Thymus (tissue), 11 donors: ENCODE measurements around the gene COPS9. TPM values are rescaled to one million over a fixed set of nuclear protein-coding genes. Genes with fewer than 3 reads are reported as not detected.

Source experiments
- DNase-seq, 9 donors: peaks; one replicate each; pipeline ENCODE4 v3.0.0-alpha.2; 2013; ENCODE audit warnings: low spot score in 9 of 9, low read depth in 6 of 9, missing footprints in 1 of 9
- H3K27ac ChIP-seq, 2 donors: one replicate each; pipeline ENCODE4 v1.5.1; 2013; ENCODE audit warnings: control low read depth in 1 of 2, low read depth in 1 of 2, low read length in 1 of 2, mild to moderate bottlenecking in 1 of 2, moderate library complexity in 1 of 2
- H3K27me3 ChIP-seq, 2 donors: one replicate each; pipeline ENCODE4 v1.5.1; 2013; ENCODE audit warnings: low read length in 1 of 2; ENCODE audit not compliant: control insufficient read depth in 2 of 2, insufficient read depth in 1 of 2
- H3K36me3 ChIP-seq, 2 donors: one replicate each; pipeline ENCODE4 v1.5.1; 2013; ENCODE audit warnings: low read length in 1 of 2, mild to moderate bottlenecking in 1 of 2, moderate library complexity in 1 of 2; ENCODE audit not compliant: control insufficient read depth in 2 of 2, insufficient read depth in 2 of 2
- H3K4me1 ChIP-seq, 2 donors: one replicate each; pipeline ENCODE4 v1.5.1; 2013; ENCODE audit warnings: low read length in 2 of 2; ENCODE audit not compliant: control insufficient read depth in 2 of 2, insufficient read depth in 2 of 2
- H3K4me3 ChIP-seq, 2 donors: one replicate each; pipeline ENCODE4 v1.5.1; 2013; ENCODE audit warnings: low read length in 2 of 2, control low read depth in 1 of 2, mild to moderate bottlenecking in 1 of 2
- H3K9me3 ChIP-seq, 2 donors: one replicate each; pipeline ENCODE4 v1.5.1; 2013; ENCODE audit warnings: low read length in 1 of 2, mild to moderate bottlenecking in 1 of 2; ENCODE audit not compliant: control insufficient read depth in 2 of 2, insufficient read depth in 1 of 2
- WGBS: extraction: QIAGEN DNeasy Blood & Tissue Kit; methylation state at CpG from one replicate; pipeline ENCODE4 v1.1.7; 2013; 5-methylcytosine and 5-hydroxymethylcytosine counted together
- polyA plus RNA-seq: library from polyadenylated mRNA; stranded (reverse); fragments of 200-250 nt; gene quantifications from one replicate; pipeline ENCODE4 v1.2.3, GENCODE V29; 2013
- total RNA-seq: library from RNA; stranded (reverse); fragments of 120-200 nt; gene quantifications from one replicate; pipeline ENCODE4 v1.2.4, GENCODE V29; 2013
- donor health status: healthy.

COPS9 gene
- total and polyA plus RNA-seq, 2 donors, result 219 to 383 TPM

GRCh38 chr2:240146627-240147278 lies 10.6 kb upstream of the COPS9 start:
- Histone ChIP-seq H3K27ac (no peak overlapping the region), H3K27me3 (peaks cover 2 to 22% of the 10 kb centered on the region in 2 donors), H3K4me1 (no peaks in the 10 kb centered on the region), H3K9me3 (peaks cover 0 to 4% of the 10 kb centered on the region in 2 donors), H3K4me3 (no peak overlapping the region), H3K36me3 (no peaks in the 10 kb centered on the region)
- WGBS, result 88% methylated on average over 12 of the region's 12 CpGs
- DNase-seq, result no peak

DNA sequence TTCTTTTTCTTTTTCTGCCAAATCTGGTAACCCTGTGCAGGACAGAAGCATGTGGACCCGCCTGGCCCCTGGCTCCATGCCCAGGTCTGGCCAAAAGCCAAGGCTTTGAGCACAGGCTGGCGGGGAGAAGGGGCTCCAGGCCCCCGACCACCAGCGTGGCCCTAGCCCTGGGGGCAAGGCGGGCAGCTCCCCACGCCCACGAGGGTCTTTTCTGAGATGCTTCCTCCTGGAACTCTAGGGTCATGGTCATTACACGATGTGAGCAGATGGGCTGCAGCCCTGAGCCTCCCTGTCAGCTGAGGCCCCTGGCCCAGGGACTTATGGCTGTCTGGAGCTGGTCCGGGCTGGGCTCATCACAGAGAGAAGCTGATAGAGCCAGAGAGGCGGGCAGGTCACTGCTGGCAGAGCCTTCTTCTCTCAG lies 10.0 kb upstream of the COPS9 start:
- Histone ChIP-seq H3K4me1 (no peaks in the 10 kb centered on the region), H3K4me3 (no peak overlapping the region), H3K9me3 (peaks cover 0 to 4% of the 10 kb centered on the region in 2 donors), H3K27me3 (peaks cover 2 to 27% of the 10 kb centered on the region in 2 donors), H3K27ac (no peak overlapping the region), H3K36me3 (no peaks in the 10 kb centered on the region)
- WGBS, result 73% methylated on average over 10 of the region's 10 CpGs
- DNase-seq, result no peak

GRCh38 chr2:240145461-240145860 lies 9.4 kb upstream of the COPS9 start:
- H3K27me3 ChIP-seq, result peaks cover 5 to 33% of the 10 kb centered on the region in 2 donors
- 76% methylated on average over 13 of the region's 13 CpGs for WGBS

DNA sequence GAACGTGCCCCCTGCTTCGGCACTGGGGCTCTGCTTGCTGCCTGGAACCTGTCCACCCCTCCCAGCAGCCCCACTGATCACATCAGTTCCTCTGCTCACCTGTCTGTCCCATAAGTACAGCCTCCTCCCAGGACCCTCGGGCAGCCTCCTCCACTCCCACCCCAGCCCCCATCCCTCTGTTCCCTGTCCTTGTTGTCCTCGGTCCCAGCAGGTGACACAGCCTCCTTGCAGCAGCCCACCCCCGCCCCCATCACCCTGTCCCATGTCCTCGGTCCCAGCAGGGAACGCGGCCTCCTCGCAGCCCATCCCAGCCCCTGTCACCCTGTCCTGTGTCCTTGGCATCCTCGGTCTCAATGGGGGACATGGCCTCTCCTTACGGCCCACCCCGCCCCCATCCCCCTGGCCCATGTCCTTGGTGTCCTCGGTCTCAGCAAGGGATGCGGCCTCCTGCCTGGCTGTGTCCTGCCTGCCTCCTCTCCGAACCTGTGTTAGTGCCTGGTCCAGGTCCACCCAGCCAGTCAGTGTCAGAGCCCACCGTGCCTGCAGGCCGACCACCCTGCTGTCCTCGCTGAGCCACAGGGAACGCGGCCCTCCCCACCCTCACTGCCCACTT lies 8.7 kb upstream of the COPS9 start:
- H3K9me3 ChIP-seq, result peaks cover 0 to 4% of the 10 kb centered on the region in 2 donors
- DNase-seq, result no peak
- no peak overlapping the region for H3K27ac ChIP-seq
- no peak overlapping the region for H3K4me3 ChIP-seq
- peaks cover 5 to 40% of the 10 kb centered on the region in 2 donors for H3K27me3 ChIP-seq
- 89% methylated on average over 20 of the region's 20 CpGs for WGBS
- no peaks in the 10 kb centered on the region for H3K36me3 ChIP-seq
- H3K4me1 ChIP-seq, result no peaks in the 10 kb centered on the region

More at GRCh38 chr2:240145461-240145860, 9.4 kb upstream of the COPS9 start:
- Histone ChIP-seq H3K4me3 (no peak overlapping the region), H3K4me1 (no peaks in the 10 kb centered on the region), H3K9me3 (peaks cover 0 to 4% of the 10 kb centered on the region in 2 donors), H3K27ac (no peak overlapping the region), H3K36me3 (no peaks in the 10 kb centered on the region)
- DNase-seq, result no peak

GRCh38 chr2:240143801-240144648 lies 7.9 kb upstream of the COPS9 start:
- Histone ChIP-seq H3K4me3 (no peak overlapping the region), H3K4me1 (no peaks in the 10 kb centered on the region), H3K27me3 (peaks cover 5 to 48% of the 10 kb centered on the region in 2 donors), H3K36me3 (no peaks in the 10 kb centered on the region), H3K27ac (no peak overlapping the region), H3K9me3 (peaks cover 0 to 4% of the 10 kb centered on the region in 2 donors)
- DNase-seq, result peak; percentile 12 to 82 (median 54)
- 47% methylated on average over 36 of the region's 36 CpGs for WGBS

DNA sequence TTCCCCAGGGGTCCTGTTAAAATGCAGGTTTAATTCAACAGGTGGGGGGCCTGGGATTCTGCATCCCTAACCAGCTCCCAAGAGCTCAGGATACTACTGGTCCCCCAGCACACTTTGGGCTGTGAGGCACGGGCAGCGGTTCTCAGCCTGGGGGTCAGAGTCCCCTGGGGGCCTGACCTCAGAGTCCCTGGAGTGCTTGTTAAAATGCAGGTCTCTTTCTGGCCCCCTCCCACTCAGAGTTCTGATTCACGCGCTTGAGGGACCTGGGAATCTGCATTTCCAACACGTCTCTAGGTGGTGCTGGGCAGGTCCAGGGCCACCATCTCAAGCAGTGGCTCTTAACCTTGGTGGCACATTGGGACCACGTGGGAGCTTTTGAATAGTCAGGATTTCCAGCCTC lies 7.2 kb upstream of the COPS9 start:
- H3K36me3 ChIP-seq, result no peaks in the 10 kb centered on the region
- WGBS, result 74% methylated on average over 6 of the region's 6 CpGs
- H3K27me3 ChIP-seq, result peaks cover 5 to 55% of the 10 kb centered on the region in 2 donors
- H3K27ac ChIP-seq, result no peak overlapping the region
- no peaks in the 10 kb centered on the region for H3K4me1 ChIP-seq
- no peak for DNase-seq
- no peak overlapping the region for H3K4me3 ChIP-seq
- peaks cover 0 to 4% of the 10 kb centered on the region in 2 donors for H3K9me3 ChIP-seq

DNA sequence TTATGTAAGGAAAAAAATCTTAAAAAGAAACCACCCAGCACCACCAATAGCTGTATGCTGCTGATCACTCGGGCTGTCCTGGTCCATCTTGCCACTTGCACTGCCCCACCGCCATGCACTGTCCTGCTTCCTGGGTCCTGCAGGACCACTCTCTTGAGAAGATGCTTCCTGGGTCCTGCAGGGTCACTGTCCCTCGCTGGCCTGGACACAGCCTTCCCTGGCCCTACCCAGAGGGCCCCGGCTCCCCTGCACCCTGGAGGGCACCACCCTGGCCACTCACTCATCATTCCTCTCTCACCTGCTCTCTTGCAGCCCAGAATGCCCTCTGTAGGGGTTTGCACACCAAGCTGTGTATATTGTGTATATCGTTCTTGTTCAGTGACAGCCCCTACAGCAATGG lies 6.8 kb upstream of the COPS9 start:
- peaks cover 5 to 59% of the 10 kb centered on the region in 2 donors for H3K27me3 ChIP-seq
- no peak for DNase-seq
- H3K9me3 ChIP-seq, result peaks cover 0 to 4% of the 10 kb centered on the region in 2 donors
- H3K36me3 ChIP-seq, result no peaks in the 10 kb centered on the region
- no peak overlapping the region for H3K4me3 ChIP-seq
- WGBS, result 92% methylated on average over 5 of the region's 5 CpGs
- no peaks in the 10 kb centered on the region for H3K4me1 ChIP-seq
- H3K27ac ChIP-seq, result no peak overlapping the region

GRCh38 chr2:240142256-240142775 lies 6.2 kb upstream of the COPS9 start:
- no peaks in the 10 kb centered on the region for H3K4me1 ChIP-seq
- H3K27ac ChIP-seq, result no peak overlapping the region
- WGBS, result 92% methylated on average over 16 of the region's 16 CpGs
- DNase-seq, result no peak
- H3K9me3 ChIP-seq, result peaks cover 0 to 4% of the 10 kb centered on the region in 2 donors
- peaks cover 5 to 65% of the 10 kb centered on the region in 2 donors for H3K27me3 ChIP-seq
- no peaks in the 10 kb centered on the region for H3K36me3 ChIP-seq
- no peak overlapping the region for H3K4me3 ChIP-seq
